Measurements from ENCODE around the gene ATP8B4.

- TF ChIP-seq POLR2A (IDR thresholded peaks at IDR 0.05; ENCODE audit: low read length), result no peak
- no peak for TF ChIP-seq GATA1 (IDR thresholded peaks at IDR 0.05; ENCODE audit: low read depth, low read length)
These were observed 127.4 kb downstream of the ATP8B4 start for GRCh38 chr15:49991587-49991986.

Data from erythroblast (primary cell).